HG03039 (cell line): ENCODE data around the gene CSE1L.
"Not testable (repeated sequence)": the region's sequence is repeated elsewhere in the genome, so short reads cannot be mapped to it uniquely, and the experiment has no call there.

Source experiments
- ATAC-seq: cut with Tn5 transposase; IDR thresholded peaks from one replicate; pipeline ENCODE4 v1.9.1; 2021; ENCODE audit warnings: mild to moderate bottlenecking, moderate library complexity; ENCODE audit not compliant: unreplicated experiment

The CSE1L gene

DNA sequence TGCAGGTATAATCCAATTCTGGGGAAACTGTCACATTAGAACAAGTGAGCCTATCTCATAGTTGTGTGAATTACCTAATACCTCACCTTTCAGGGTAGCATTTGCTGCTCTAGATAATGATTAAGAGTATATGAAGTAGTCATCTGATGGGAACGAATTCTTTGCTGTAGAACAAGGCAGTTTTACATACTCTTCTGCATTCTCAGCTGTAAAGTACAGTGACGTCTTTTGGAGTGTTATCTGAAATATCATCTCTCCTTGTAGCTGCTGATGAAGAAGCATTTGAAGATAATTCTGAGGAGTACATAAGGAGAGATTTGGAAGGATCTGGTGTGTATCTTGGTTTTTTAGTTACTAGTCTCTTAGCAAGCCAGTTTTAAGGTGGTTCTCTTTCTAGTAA, 28.4 kb downstream of the CSE1L start:
- ATAC-seq, result no peak

DNA sequence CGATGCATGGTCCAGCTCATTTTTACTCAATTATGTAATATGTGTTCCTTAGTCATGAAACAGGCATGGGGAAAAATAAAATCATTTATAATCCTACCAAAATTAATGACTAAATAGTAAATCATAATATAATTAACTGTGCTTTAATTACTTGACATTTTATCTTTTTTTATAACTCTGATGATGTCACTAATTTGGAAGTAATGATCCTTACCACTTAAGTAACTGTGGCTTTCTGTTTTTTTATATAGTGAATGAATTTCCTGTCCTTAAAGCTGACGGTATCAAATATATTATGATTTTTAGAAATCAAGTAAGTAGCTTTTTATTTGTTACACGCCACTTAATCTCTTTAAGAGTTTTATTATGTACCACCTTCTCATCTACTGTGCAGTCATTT, 32.2 kb downstream of the CSE1L start:
- ATAC-seq, result no peak

DNA sequence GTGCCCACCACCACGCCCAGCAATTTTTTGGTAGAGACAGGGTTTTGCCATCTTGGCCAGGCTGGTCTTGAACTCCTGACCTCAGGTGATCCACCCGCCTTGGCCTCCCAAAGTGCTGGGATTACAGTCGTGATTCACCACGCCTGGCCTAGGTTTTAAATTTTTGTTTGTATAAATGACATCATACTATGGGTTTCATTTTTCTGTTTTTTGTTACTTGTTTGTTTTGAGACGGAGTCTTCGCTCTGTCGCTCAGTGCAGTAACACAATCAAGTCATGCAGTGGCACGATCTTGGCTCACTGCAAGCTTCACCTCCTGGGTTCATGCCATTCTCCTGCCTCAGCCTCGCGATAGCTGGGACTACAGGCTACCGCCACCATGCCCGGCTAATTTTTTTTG, 36.2 kb downstream of the CSE1L start:
- ATAC-seq, result not testable (repeated sequence)

DNA sequence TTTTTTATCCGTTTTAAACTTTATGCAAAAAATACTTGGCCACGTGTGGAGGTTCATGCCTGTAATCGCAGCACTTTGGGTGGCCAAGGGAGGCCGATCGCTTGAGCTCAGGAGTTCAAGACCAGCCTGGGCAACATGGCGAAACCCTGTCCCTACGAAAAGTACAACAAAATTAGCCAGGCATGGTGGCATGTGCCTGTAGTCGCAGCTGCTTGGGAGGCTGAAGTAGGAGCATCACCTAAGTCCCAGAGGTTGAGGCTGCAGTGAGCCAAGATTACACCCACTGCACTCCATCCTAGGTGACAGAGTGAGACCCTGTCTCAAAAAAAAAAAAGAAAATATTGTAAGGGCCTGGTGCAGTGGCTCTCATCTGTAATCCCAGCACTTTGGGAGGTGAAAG, 45.0 kb downstream of the CSE1L start:
- ATAC-seq, result no peak

GRCh38 chr20:49091762-49092161, 45.6 kb downstream of the CSE1L start:
- ATAC-seq, result no peak

DNA sequence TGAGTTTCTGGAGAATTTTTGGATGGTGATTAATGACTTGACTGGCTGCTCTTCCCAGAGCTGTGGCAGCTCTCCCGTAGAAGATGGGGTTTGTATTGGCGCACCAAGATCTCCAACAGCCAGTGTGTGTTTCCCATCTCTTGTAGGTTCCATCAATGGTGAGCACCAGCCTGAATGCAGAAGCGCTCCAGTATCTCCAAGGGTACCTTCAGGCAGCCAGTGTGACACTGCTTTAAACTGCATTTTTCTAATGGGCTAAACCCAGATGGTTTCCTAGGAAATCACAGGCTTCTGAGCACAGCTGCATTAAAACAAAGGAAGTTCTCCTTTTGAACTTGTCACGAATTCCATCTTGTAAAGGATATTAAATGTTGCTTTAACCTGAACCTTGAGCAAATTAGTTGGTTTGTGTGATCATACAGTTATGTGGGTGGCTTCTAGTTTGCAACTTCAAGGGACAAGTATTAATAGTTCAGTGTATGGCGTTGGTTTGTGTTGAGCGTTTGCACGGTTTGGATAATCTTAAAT, 50.2 kb downstream of the CSE1L start:
- ATAC-seq, result no peak

GRCh38 chr20:49097159-49097558, 51.0 kb downstream of the CSE1L start:
- no peak for ATAC-seq

DNA sequence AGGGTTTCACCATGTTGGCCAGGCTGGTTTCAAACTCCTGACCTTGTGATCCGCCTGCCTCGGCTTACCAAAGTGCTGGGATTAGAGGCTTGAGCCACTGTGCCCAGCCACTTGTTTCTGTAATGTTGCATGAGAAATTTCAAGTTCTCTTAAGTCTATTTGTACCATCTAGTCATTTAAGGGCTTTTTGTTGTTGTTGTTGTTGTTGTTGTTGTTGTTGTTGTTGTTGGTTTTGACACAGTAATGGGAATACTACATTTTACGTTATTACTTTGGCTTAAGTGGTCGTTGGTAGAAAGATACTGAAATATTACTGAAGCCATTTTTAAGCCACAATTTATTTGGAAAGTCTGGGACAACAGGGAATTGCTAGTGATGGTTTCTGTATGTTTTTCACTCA, 52.0 kb downstream of the CSE1L start:
- no peak for ATAC-seq

DNA sequence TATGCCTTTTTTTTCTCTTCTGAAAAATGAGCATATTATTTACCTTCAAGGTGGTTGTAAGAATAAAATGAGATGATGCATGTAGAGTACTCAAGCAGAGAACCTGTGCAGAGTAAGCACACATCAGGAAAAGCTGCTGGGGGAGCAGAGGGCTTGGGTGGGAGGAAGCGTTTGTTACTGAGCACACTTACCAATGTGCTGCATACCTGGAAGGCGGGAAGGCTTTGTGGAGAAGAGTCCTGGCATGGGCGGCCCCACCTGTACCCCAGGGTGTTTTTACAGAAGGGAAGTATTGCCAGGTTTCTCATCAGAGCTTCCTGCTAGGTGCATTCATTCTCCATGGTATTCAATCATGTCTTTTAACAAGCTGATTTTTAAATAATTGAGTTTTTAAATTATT, 52.9 kb downstream of the CSE1L start:
- no peak for ATAC-seq

- not testable (repeated sequence) for ATAC-seq
Measured at GRCh38 chr20:49100292-49100691, 54.2 kb downstream of the CSE1L start.

- ATAC-seq, result no peak
Measured at GRCh38 chr20:49100972-49101371, 54.9 kb downstream of the CSE1L start.

GRCh38 chr20:49103019-49103418, 56.9 kb downstream of the CSE1L start:
- ATAC-seq, result no peak

GRCh38 chr20:49103647-49104364, 57.7 kb downstream of the CSE1L start:
- ATAC-seq, result no peak

DNA sequence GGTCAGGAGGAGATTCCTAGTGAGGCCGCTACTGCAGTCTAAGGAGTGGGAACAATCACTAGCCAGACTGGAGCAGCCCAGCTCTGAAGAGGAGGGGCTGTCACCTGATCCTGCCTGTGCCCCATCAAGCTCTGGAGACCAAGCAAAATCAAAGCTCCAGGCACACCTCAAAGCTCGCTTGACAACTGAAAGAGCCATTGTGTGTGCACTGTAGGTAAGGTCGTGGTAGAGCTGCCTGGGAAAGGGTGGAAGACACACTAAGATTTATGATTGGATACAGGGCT, 58.2 kb downstream of the CSE1L start:
- no peak for ATAC-seq

GRCh38 chr20:49104979-49105547, 59.0 kb downstream of the CSE1L start:
- ATAC-seq, result not testable (repeated sequence)

GRCh38 chr20:49106328-49106727, 60.2 kb downstream of the CSE1L start:
- no peak for ATAC-seq

DNA sequence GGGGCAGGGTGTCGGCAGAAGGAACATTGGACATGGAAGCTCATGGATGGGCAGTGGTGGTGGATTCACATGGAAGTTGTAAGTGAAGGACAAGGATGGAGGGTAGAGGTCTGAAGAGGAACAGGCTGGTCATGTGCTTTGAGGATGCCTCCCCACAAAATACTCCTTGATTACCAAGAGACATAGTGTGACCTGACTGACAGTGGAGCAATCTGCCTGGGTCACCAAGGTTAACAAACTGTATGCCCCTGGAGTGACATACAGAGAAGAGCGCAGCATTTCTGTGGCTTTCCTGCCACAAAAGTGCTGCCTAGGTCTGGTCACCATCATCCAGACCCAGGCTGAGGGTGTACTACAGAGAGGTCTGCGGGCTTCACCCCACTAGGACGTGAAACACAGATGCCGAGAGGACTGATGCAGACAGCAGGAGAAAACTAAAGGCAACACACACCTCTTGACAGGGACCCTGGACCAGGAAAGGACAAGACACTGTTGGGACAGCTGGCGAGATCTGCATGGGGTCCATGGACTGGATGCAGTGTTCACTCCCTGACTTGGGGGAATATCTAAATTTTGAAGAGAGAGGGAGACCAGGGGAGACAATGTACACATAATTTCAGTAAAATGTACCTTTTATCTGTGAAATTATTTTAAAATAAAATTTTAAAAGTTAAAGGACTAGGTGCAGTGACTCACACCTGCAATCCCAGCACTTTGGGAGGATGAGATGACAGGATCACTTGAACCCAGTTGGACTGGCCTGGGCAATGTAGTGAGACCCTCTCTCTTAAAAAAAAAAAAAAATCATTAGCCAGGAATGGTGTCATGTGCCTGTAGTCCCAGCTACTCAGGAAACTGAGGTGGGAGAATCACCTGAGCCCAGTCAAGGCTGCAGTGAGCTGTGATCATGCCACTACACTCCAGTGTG, 64.9 kb downstream of the CSE1L start:
- no peak for ATAC-seq

DNA sequence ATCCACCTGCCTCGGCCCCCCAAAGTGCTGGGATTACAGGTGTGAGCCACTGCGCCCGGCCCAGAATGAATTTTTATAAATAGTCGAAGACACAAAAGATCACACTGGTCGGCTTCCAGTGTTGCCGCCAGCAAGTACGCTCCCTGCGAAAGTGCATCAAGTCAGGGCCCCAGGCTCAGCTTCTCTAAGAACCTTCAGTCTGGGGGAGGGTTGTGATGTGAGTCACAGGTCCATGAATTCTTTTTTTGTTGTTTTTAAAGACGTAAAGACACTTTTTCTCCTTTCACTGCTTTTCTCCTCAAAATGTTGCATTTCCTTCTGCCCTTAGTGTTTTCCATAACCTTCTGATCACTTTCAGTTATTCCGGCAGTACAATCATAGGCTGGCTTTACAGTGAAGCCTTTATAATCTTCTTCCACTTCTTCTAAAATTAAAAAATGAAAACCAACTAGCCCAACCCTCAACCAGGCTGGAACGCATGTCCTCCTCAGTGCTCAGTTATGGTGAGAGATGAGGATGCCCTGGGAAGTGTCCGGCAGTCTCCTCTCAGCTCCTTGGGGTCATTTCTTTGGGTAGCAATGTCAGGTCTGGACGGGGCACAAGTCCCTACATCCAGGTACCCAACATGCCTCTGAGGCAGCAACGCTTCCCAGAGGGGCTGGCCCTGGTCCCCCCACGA, 66.6 kb downstream of the CSE1L start:
- no peak for ATAC-seq

GRCh38 chr20:49115564-49115963, 69.5 kb downstream of the CSE1L start:
- no peak for ATAC-seq

- no peak for ATAC-seq
Measured at GRCh38 chr20:49118307-49118706, 72.2 kb downstream of the CSE1L start.

DNA sequence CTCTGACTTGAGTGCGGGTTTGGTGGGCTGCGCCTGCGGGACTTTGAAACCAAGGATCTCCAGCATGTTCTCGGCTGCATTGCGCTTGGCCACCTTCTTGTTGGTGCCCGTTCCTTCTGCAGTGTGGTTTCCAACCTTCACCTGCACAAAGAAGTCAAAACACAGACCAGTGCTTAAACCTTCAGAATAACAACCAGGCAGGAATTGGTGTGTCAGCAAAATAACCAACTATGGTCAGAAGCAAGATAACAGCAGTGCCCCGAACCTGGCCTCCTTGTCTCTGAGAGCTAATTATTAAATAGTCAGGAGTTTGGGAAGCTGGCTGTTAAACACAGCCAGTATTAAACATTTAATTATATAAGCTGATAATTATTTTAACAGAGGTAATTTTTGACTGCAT, 73.9 kb downstream of the CSE1L start:
- no peak for ATAC-seq
